NCI-H345 treated with DMSO at 0.1 percent for 48 hours (cell line): ENCODE results near the gene RPSA.
"Not testable (repeated sequence)": the region's sequence is repeated elsewhere in the genome, so short reads cannot be mapped to it uniquely, and the experiment has no call there.

ENCODE experiments used
- DNase-seq: peaks from one replicate; lab custom pipeline; 2025; ENCODE audit not compliant: unreplicated experiment; lab: John Stamatoyannopoulos, UW

The RPSA gene

DNA sequence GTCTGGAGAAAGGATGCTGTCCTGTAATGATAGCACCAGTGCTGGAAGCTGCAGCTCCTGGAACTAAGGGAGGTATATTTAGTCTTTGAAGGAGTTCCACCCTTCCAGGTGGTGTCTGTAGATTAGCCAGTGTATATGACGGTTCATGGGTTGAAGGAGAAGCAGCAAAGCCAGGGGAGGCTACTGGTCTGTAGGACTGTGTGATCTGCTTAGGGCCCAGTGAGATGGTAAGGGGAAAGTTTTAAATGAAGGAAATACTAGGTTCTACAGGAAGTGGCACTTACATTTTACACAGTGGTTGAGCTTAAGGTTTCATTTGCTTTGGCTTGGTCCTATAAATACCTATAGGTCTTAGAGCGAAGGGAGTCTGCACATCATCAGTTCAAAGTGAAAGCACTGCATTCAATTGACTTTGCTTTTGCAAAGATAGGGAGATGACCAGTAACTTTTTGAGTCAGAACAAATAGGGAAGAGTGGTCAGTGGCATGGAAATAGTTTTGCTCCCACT is 17.7 kb upstream of the RPSA start:
- no peak for DNase-seq

DNA sequence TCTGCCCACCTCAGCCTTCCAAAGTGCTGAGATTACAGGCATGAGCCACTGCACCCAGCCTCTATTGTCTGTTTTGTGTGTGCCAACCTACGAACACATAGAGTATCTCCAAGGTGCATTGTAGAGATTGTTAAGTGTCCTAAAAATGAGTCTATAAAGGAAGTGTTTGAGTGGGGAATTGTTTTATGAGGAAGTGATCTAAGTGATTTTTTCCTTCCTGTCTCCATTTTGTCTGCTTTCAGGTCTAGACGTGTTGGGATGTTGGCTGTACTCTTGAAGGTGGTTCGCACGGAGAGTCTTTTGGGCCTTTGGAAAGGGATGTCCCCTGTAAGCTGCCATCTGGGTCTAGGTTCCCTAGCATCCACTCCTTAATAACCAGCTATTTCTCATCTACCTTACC is 16.3 kb upstream of the RPSA start:
- no peak for DNase-seq

DNA sequence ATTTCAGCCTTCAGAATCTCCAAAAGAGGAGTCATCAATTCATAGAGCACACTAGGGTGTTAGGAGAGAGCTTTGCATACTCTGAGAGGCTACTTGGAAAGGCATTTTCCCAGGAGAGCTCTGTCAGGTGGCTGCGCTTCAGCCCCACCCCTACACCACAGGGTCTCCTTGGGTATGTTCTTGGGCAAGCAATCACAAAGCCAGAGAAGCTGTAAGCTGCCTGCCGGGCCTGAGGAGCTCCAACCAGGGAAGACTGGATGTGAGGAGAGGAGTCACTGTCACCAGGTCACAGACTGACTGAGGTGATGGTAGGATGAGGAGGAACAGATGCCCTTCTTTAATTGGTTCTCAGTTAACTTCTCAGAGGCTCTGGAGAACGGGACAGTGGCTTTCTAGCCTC is 9.8 kb upstream of the RPSA start:
- DNase-seq: no peak

DNA sequence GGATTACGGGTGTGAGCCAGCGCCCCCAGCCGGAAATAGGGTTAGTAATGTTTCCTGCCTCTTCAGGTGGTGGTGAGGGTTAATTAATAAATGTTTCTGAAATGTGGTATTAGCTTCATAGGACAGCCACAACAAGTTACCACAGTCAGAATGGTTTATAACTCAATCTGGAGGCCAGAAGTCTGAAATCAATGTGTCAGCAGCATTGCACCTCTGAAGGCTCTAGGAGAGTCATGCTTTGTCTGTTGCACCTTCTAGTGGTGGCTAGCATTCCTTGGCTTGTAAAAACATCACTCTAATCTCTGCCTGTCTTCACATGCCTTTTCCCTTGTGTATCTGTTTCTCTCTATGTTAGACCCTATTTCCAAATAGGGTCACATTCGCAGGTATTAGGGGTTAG is 7.8 kb upstream of the RPSA start:
- no peak for DNase-seq

DNA sequence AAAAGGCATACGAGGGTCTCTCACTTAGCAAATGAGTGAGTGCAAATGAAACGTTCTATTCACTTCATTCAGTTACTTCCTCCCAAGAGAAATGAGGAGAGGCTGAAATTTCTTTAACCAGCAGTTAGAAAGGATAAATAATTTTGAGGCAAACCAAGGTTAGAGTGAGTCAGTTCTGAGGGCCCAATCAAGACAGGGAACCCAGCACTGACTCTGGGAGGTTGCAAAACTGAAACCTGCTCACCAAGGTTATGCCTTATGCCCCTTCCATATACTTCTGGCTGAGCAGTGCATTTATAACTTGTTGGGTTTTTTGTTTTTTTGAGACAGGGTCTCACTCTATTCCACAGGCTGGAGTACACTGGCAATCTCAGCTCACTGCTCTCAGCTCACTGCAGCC is 4.5 kb upstream of the RPSA start:
- no peak for DNase-seq

DNA sequence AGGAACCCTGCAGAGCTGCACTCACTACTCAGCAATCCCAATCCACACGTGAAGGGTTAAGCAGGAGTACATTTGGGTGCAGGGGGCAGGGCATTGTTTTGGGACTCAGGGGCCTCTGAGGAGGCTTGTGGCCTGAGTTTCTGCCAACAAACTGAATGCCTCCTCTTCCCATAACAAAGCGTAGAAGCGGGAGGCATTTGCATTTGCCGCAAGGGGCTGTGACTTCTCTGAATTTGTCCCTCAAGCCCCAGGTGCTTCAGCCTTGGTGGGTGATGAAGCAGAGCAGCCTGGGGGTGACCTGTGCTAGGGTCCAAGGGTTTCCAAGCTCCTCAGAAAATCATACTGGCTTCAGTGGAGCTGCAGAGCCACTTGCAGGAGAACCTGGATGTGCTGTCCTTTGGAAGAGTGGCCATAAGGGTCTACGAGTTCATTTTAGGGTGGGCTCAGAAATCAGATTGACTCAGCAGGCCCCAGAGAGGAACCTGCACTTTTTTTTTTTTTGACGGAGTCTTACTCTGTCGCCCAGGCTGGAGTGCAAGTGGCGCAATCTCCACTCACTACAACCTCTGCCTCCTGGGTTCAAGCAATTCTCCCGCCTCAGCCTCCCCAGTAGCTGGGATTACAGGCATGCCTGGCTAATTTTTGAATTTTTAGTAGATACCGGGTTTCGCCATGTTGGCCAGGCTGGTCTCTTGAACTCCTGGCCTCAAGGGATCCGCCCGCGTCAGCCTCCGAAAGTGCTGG is 1.4 kb upstream of the RPSA start:
- DNase-seq: no peak

DNA sequence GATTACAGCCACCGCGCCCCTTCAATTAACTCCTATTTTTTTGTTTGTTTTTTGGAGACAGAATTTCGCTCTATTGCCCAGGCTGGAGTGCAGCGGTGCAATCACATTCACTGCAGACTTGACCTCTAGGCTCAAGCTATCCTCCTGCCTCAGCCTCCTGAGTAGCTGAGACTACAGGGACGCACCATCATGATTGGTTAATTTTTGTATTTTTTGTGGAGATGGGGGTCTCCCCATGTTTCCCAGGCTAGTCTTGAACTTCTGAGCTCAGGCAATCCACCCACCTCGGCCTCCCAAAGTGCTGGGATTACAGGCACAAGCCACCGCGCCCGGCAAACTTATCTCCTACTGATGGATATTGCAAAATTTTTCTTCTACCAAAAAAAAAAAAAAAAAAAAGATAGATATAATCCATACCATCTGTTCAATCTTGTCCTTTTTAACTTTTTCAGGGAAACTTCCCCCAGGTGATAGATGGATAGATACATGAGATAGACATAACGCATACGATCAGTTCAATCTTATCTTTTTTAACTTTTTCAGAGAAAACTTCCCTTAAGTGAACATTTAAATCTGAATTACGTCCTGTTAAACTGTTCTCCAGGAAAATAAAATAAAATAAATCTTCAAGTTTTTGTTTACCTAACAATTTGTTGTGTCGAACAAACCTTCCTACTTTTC is 693 bp upstream of the RPSA start:
- DNase-seq: no peak

DNA sequence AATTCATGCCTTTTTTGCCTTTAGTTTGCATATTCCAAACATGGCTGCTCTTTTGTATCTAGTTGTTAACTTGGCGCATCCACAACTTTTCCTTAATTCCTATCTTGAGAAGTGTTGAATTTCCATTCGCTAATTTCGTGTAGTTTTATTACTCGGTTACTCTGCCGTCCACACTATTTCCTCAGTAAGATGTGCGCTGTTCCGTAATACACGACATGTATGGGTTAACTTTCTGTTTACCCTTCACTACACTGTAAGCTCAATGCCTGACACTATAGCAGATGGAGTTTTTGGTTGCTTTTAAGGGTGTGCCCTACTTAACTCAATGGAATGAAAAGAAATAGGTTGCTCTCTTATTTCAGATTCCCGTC is 724 bp downstream of the RPSA start:
- DNase-seq: no peak

DNA sequence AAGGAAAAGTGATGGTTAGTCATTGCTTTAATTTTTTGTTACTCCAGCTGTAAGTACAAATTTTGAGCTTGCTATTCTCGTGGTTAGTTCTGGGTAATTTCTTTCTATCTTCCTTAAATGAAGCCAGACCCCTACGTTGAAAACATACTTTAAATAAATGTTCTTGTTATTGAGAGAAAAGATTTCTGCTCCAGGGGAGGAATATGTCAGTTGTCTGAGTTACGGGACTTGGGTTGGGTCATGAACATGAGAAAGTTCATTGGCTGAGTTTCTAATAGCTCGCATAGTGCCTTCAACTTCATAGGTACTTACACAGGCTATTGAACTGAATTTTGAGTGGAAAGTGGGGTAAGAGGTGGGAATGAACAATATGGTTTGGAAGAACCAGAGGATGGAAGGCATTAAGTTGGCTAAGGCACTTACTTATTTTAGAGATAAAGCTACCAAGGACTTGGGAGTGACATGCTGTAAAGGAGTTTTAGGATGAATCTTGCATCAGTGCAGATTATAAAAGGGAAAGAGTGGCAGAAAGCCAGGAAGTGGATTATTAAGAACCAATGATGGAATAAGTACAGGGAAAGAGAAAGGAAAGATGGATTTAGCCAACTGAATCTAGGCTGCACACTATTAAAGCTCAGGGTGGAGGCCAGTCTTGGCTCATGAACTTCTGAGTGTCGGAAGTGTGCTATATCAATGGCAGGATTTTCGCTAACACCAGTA is 1.4 kb downstream of the RPSA start:
- no peak for DNase-seq

DNA sequence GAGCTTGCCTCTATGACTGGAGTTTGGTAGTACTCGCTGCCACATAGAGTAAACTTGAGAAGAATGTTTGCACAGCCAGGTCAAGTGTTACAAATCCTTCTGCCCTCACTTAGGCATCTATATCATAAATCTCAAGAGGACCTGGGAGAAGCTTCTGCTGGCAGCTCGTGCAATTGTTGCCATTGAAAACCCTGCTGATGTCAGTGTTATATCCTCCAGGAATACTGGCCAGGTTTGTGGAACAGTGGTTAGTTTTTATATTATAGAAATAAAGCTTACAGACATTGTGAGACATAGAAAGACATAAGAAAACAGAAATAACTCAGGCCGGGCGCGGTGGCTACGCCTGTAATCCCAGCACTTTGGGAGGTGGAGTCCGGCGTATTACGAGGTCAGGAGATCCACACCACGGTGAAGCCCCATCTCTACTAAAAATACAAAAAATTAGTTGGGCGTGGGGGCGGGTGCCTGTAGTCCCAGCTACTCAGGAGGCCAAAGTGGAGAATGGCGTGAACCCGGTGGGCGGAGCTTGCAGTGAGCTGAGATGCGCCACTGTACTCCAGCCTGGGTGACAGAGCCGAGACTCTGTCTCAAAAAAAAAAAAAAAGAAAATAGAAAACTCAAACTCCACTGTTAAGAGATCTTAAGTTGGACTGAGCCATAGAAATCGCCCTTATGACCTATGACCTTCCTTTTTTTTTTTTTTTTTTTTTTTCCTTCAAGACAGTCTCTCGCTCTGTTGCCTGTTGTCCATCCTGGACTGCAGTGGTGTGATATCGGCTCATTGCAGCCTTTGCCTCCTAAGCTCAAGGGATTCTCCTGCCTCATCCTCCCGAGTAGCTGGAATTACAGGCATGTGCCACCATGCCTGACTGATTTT is 2.2 kb downstream of the RPSA start:
- no peak for DNase-seq

DNA sequence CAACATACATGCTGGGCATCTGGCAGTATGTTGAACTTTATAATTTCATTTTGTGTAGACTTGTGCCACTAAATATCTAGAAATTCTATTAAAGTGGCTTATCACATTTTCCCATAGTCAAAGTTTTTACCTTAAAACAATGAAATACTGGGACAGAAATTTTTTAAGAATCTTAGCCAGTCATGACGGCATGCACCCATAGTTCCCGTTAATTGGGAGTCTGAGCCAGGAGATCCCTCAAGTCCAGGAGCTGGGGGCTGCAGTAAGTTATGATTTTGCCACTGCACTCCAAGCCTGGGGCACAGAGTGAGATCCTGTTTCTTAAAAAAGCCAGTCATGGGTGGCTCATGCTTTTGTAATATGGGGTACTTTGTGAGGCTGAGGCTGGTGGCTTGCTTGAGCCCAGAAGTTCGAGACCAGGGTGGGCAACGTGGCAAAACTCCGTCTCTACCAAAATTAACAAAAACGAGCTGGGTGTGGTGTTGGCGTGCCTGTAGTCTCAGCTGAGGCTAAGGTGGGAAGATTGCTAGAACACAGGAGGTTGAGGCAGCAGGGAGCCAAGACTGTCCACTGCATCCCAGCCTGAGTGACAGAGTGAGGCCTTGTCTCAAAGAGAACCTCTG is 3.1 kb downstream of the RPSA start:
- DNase-seq: no peak

DNA sequence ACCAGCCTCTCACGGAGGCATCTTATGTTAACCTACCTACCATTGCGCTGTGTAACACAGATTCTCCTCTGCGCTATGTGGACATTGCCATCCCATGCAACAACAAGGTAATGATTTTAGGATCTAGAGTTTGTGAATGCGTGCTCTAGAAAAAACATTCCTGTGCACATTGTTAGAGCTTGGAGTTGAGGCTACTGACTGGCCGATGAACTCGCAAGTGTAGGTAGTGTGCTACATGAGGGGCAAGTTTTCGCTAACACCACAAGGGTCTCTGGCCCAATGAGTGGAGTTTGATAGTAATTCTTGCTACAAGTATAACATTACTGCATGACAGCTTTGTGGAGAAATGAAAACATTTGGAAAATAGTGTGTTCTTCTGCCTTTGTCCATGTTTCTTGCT is 4.4 kb downstream of the RPSA start:
- no peak for DNase-seq

DNA sequence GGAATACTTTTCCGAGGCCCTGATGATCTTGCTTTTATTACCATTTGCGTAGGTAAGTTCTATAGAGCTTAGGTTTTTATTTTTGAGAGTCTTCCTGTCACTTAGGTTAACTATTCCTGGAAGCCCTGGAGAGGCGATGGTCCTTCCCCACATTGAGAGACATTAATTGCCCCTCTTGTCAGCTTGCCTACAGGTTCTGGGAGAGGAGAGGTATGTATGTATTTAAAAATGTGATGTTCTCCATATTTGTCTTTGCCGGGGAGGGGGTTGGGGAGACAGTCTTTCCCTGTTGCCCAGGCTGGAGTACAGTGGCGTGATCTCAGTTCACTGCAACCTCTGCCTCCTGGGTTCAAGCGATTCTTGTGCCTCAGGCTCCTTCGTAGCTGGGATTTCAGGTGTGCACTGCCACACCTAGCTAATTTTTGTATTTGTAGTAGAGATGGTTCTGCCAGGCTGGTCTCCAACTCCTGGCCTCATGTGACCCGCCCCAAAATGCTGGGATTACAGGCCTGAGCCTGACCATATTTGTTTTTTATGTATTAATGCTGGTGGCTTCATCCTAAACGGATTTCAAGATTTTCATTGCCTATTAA is 6.2 kb downstream of the RPSA start:
- DNase-seq: no peak

DNA sequence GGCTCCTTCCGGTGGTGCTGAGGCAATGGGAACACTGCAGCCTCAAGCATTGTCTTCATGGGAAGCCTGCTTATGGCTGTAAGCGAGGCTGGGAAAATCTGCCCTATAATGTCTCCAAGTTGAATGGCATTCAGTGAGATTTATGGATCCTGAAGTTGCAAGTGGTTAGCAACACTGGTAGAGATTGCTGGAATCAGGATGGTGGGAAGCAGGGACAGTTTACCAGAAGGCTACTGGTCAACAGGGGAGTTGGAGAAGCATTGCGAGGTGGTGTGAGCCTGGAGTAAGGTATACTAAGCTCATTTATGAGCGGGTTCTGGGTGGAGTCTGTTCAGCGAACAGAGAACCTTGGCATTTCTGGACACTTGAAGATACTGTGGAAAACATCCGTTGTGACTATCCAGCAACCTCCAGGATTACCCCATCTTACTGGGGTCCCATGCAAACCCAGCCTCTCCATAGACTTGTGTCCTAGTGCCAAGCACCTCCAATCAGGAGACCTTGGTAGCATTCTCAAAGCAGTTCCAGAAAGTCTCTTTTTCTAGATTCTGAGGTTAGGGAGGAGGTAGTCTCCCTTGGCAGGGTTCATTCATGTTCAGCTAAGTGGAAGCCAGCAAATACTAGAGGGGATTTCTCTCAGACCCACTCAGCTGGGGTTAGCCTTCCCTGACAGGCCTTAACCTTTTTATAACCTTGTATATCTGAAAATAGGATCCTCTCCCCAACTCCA is 7.3 kb downstream of the RPSA start:
- DNase-seq: no peak

DNA sequence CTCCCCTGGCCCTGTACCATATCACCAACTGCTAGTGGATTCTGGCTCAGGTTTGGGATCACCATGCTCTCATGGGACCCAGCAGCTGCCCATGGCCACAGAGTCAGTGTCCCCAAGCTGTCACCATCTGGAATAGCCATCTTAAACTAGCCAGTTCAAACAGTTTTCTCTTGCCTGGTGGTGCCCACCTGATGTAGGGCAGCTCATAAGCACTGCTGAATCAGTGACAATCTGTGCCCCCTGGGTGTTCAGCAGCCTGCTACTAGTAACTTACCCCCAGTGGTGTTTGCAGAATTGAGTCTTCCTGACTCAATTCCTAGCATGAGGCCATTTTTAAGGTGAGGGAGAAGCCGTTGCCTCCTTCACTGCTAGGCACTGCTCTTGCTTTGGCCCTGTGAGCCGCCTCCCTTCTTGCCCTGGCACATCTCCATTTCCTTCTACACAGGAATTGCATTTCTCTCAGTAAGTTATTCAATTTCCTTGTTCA is 7.9 kb downstream of the RPSA start:
- DNase-seq: no peak

DNA sequence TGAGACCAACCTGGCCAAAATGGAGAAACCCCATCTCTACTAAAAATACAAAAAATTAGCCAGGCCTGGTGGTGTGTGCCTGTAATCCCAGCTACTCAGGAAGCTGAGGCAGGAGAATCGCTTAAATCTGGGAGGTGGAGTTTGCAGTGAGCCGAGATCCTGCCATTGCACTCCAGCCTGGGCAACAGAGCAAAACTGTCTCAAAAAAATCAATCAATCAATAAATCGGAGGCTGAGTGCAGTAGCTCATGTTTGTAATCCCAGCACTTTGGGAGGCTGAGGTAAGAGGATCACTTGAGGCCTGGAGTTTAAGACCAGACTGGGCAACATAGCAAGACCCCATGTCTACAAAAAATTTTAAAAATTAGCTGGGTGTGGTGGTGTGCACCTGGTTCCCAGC is 8.8 kb downstream of the RPSA start:
- DNase-seq: not testable (repeated sequence)

DNA sequence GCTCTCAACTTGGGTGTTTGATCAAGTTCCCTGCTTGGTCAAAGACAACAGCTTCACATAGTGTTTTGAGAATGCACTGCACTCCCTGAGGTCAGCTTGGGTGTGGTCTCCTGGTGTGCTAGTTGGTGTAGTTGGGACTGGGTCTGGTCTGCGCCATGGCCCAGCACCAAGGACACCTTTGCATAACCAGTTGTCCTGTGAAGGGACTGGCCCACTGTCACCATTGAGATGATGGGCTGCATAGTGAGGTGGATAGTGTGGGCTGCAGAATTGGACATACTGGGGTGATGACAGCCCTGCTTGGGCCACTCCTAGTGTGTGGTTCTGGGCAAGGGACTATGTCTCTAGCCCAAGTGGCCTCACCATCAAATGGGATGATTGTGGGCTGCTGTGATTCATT is 9.5 kb downstream of the RPSA start:
- DNase-seq: no peak

DNA sequence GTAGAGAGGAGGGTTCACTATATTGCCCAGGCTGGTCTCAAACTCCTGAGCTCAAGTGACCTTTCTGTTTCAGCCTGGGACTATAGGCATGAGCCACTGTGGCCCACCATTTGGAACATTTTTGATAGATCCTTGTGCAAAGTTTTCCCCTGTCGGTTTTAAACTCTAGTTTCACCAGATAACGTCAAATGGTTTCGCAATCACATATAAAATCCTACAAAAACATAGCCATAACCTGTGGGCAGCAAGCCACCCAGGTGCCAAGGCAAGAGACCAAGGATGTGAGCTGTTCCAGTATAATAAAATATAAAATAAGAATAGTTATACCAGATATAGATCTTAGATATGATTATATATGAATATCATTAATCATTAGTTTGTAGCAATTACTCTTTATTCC is 10.5 kb downstream of the RPSA start:
- DNase-seq: not testable (repeated sequence)

DNA sequence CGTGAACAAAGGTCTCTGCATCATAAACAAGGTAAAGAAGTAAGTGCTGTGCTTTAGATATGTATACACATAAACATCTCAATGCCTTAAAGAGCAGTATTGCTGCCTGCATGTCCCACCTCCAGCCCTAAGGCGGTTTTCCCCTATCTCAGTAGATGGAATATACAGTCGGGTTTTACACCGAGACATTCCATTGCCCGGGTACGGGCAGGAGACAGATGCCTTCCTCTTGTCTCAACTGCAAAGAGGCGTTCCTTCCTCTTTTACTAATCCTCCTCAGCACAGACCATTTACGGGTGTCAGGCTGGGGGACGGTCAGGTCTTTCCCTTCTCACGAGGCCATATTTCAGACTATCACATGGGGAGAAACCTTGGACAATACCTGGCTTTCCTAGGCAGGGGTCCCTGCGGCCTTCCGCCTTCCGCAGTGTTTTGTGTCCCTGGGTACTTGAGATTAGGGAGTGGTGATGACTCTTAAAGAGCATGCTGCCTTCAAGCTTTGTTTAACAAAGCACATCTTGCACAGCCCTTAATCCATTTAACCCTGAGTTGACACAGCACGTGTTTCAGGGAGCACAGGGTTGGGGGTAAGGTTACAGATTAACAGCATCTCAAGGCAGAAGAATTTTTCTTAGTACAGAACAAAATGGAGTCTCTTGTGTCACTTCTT is 12.2 kb downstream of the RPSA start:
- DNase-seq: not testable (repeated sequence)
